Tibial nerve (tissue), 3 donors: ENCODE measurements around the gene SCYL3.

Source experiments
- CTCF ChIP-seq, 5 experiments: fragments of 200-600 bp in 3 of 5; fragments of 450-650 bp in 2 of 5; sonication (generic) in 3 of 5; IDR thresholded peaks; one replicate each; pipeline ENCODE4 v1.5.1; 2016 to 2019; ENCODE audit warnings: antibody characterized with exemption in 5 of 5, mild to moderate bottlenecking in 3 of 5, moderate library complexity in 2 of 5
- POLR2A ChIP-seq, 2 donors: fragments of 450-650 bp; IDR thresholded peaks; one replicate each; pipeline ENCODE4 v1.6.1; 2017; ENCODE audit warnings: antibody characterized with exemption in 2 of 2, mild to moderate bottlenecking in 2 of 2, moderate library complexity in 2 of 2

GRCh38 chr1:169885207-169885606, 8.5 kb downstream of the SCYL3 start:
- TF ChIP-seq POLR2A (IDR thresholded peaks at IDR 0.05) (no peak), CTCF (IDR thresholded peaks at IDR 0.05) (no peak)
